NT2/D1 (cell line): ENCODE data around the gene SPRING1.
A peak's percentile ranks its signal among the peaks of the same experiment; 100 is the strongest.

ENCODE experiments used
- DNase-seq: peaks from one replicate; pipeline ENCODE4 v3.0.0-alpha.2; 2011; ENCODE audit warnings: low read depth, low spot score
- H3K27me3 ChIP-seq: 2 replicates; pipeline ENCODE4 v1.6.0; 2011; ENCODE audit warnings: mild to moderate bottlenecking; ENCODE audit not compliant: insufficient read length, insufficient read depth
- H3K36me3 ChIP-seq: 2 replicates; pipeline ENCODE4 v1.6.1; 2011; ENCODE audit warnings: mild to moderate bottlenecking, low read length, mixed read lengths; ENCODE audit not compliant: insufficient read depth, insufficient read length
- H3K4me1 ChIP-seq: 2 replicates; pipeline ENCODE4 v1.5.1; 2011; ENCODE audit not compliant: insufficient read depth, insufficient read length
- H3K4me3 ChIP-seq: 2 replicates; pipeline ENCODE4 v1.5.1; 2011; ENCODE audit warnings: low read depth; ENCODE audit not compliant: insufficient read length
- H3K9ac ChIP-seq: 2 replicates; pipeline ENCODE4 v1.6.0; 2011; ENCODE audit warnings: low read depth; ENCODE audit not compliant: insufficient read length
- H3K9me3 ChIP-seq: 2 replicates; pipeline ENCODE4 v1.5.1; 2011; ENCODE audit warnings: mild to moderate bottlenecking, low read length; ENCODE audit not compliant: insufficient read depth
- SUZ12 ChIP-seq: IDR thresholded peaks from 2 replicates; pipeline ENCODE4 v1.6.1; 2011; ENCODE audit not compliant: insufficient read length, insufficient read depth; ENCODE audit errors: extremely low read depth
- YY1 ChIP-seq: IDR thresholded peaks from 2 replicates; pipeline ENCODE4 v1.6.1; 2011; ENCODE audit not compliant: insufficient read length, insufficient read depth
- ZNF274 ChIP-seq: IDR thresholded peaks from 2 replicates; pipeline ENCODE4 v1.6.1; 2011; ENCODE audit warnings: mild to moderate bottlenecking, low read depth, low read length

The SPRING1 gene

DNA sequence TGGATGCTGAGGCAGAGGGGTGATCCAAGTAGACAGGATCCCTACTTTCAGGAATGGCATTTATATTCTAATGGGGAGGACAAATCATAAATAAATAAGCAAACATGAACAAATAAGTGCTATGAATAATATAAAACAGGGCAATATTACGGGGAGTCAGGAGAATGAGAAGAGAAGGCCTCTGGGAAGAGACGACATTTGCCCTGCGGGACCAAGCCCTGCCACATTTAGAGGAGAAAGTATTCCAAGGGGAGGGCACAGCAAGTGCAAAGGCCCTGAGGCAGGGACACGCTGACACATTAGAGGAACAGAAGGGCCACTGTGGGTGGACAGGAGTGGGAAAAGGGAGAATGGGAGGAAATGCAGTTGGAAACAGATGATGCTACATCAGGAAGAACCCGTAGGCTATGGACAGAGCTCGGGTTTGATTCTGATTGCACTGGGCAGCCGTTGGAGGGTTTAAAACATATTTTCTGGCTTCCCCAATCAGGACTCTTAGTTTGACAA lies 1.6 kb upstream of the SPRING1 start:
- Histone ChIP-seq H3K4me3 (no peak overlapping the region), H3K36me3 (peaks cover 22% of the 10 kb centered on the region), H3K9me3 (no peaks in the 10 kb centered on the region), H3K9ac (no peak overlapping the region), H3K4me1 (no peaks in the 10 kb centered on the region), H3K27me3 (peaks cover 13% of the 10 kb centered on the region)
- DNase-seq: no peak
- TF ChIP-seq ZNF274: no peak
- no peak for TF ChIP-seq YY1
- no peak for TF ChIP-seq SUZ12

DNA sequence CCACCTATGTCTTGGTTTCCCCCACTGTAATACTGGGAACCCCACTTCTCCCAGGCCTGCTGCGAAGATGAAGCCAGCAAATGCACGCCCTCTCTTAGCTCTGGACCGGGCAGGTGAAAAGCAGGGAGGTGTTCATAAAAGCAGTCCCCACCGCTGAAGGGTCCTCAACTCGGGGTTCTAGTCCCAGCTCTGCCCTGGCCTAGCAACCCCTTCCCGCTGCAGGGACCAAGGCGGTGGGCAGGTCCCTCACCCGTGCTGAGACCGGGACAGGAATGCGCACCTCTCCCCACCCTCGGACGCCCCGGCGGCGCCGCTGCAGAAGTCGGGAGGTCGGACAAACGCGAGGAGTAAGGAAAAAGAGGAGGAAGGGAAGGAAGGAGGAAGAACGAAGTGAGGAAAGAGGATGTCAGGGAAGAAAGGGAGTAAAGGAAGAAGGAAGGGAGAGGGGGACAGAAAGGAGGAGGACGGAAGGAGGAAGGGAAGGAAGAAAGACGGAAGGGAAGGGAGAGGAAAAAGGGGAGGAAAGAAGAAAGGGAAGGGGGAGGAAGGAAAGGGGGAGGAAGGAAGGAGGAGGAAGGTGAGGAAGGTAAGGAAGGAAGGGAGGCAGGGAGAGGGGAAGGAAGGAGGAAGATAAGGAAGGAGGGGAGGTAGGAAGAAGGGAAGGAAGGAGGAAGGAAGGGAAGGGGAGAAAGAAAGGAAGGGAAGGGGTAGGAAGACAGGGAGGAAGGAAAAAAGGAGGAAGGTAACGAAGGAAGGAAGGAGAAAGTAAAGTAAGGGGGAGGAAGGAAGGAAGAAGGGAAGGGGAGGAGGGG lies 701 bp downstream of the SPRING1 start:
- peak overlapping the region; percentile 96 for H3K4me3 ChIP-seq
- no peak for DNase-seq
- peaks cover 13% of the 10 kb centered on the region for H3K27me3 ChIP-seq
- H3K4me1 ChIP-seq: no peaks in the 10 kb centered on the region
- H3K9me3 ChIP-seq: no peaks in the 10 kb centered on the region
- H3K9ac ChIP-seq: peak overlapping the region; percentile 98
- no peak for TF ChIP-seq SUZ12
- TF ChIP-seq ZNF274: no peak
- TF ChIP-seq YY1: no peak
- H3K36me3 ChIP-seq: peaks cover 30% of the 10 kb centered on the region

DNA sequence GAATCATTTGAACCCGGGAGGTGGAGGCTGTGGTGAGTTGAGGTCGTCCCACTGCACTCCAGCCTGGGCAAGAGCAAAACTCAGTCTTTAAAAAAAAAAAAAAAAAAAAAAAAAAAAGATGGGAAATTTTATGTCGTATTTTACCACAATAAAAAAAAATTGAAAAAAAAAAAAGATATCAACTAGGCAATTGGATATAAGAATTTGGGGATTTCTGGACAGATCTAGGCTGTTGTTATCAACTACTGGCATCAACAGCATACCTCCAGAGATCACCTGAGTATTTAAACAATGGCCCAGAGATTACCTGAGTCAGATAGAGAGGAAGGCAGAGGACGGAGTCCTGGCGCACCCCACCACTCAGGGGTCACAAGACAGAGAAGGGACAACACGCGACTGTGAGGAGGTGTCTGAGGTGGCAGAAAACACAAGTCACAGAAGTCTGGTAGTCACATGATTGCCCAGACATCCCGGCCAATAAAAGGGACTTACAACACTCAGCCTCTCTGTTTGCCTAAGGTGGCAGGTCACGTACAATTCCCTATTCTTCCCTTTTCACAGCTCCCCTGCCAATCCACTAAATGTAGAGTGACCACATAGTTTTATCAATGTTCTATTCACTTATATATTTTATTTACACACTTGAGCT lies 1.8 kb downstream of the SPRING1 start:
- Histone ChIP-seq H3K9ac (peak overlapping the region; percentile 98), H3K4me1 (peaks cover 4% of the 10 kb centered on the region), H3K4me3 (peak overlapping the region; percentile 96), H3K27me3 (peaks cover 13% of the 10 kb centered on the region), H3K9me3 (no peaks in the 10 kb centered on the region), H3K36me3 (peaks cover 32% of the 10 kb centered on the region)
- TF ChIP-seq YY1: no peak
- TF ChIP-seq SUZ12: no peak
- no peak for TF ChIP-seq ZNF274
- DNase-seq: no peak

DNA sequence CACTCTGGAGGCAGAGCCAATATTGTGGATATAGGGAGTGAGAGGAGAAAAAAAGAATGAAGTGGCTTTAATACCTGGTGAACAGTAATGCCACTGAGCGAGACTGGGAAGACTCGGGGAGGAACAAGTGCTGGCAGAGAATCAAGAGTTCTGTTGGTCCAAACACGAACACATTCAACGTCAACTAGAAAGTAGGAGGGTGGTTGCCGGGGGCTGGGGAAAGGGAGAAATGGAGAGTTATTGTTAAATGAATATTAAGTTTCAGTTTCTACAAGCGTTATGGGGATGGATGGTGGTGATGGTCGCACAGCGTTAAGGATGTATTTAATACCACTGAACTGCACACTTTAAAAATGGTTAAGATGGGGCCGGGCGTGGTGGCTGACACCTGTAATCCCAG lies 2.8 kb downstream of the SPRING1 start:
- no peak for DNase-seq
- Histone ChIP-seq H3K36me3 (peaks cover 22% of the 10 kb centered on the region), H3K27me3 (peaks cover 13% of the 10 kb centered on the region), H3K4me1 (peaks cover 4% of the 10 kb centered on the region), H3K9me3 (no peaks in the 10 kb centered on the region), H3K9ac (no peak overlapping the region), H3K4me3 (no peak overlapping the region)
- TF ChIP-seq ZNF274: no peak
- no peak for TF ChIP-seq YY1
- TF ChIP-seq SUZ12: no peak

DNA sequence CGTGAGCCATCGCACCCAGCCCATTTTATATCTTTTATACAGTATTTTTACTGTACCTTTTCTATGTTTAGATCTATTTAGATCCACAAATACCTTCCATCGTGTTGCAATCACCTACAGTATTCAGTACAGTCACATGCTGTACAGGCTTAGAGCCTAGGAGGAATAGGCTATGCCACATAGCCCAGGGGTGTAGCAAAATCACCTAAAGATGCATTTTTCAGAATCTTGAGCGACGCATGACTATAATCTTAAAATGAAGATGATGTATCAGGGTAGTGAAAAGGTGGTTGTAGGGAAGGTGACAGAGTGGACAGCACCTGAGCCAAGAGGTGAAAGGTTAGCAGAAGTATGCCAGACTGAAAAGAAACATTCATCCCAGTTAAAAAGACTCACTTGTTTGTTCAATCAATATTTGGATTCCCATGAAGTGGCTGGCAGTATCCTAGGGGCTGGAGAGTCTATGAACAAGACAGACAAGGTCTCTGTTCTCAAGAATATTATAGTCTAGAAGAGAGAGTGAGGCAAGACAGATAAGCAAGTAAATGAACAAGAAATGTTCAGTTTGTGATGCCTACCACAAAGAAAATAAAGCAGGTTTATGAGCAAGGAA lies 3.6 kb downstream of the SPRING1 start:
- Histone ChIP-seq H3K36me3 (peaks cover 22% of the 10 kb centered on the region), H3K27me3 (peaks cover 13% of the 10 kb centered on the region), H3K9ac (no peak overlapping the region), H3K9me3 (no peaks in the 10 kb centered on the region), H3K4me1 (peaks cover 4% of the 10 kb centered on the region), H3K4me3 (no peak overlapping the region)
- DNase-seq: no peak
- TF ChIP-seq SUZ12 (no peak), ZNF274 (no peak), YY1 (no peak)

DNA sequence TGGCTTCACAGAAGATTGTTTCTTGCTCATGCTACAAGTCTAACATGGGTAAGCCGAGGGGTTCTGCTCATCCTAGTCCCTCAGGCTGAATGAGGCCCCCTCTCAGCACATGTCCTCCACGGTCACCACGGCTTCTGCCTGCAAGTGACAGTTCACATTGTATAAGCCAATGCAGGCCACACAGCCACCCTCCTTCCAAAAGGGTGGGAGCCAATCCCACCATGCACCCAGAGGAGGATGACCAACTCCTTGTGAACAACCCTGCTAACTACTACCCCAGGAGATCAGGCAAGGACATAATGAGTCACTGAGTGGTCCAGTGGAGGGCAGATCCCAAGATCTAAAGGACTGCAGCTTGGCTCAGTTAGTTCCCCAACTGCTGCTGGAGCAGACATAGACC lies 6.1 kb downstream of the SPRING1 start:
- Histone ChIP-seq H3K4me3 (no peak overlapping the region), H3K4me1 (peaks cover 4% of the 10 kb centered on the region), H3K27me3 (peaks cover 7% of the 10 kb centered on the region), H3K9me3 (no peaks in the 10 kb centered on the region), H3K36me3 (peaks cover 26% of the 10 kb centered on the region), H3K9ac (no peak overlapping the region)
- DNase-seq: no peak
- TF ChIP-seq SUZ12 (no peak), YY1 (no peak), ZNF274 (no peak)

DNA sequence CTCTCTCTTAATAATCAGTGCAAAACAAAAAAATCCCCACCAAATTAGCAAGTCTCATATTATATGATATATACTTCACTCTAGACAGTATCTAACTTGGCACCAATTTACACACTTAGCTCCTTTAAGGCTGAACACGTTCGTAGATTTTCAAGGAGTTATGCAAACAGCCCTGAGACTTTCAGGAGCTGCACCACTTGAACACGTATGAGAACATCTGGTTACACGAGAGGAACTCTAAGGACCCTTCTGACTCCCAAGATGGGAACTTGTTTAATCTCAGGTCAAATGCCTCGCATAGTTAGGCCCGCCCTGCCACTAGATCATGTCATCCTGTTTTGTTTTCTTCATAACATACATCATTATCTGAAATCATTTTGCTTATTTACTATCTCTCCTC lies 10.0 kb downstream of the SPRING1 start:
- Histone ChIP-seq H3K36me3 (peaks cover 17% of the 10 kb centered on the region), H3K27me3 (no peaks in the 10 kb centered on the region), H3K9me3 (no peaks in the 10 kb centered on the region), H3K9ac (no peak overlapping the region), H3K4me1 (peaks cover 4% of the 10 kb centered on the region), H3K4me3 (no peak overlapping the region)
- TF ChIP-seq YY1 (no peak), SUZ12 (no peak), ZNF274 (no peak)
- DNase-seq: no peak
